GM12801 (cell line): Measurements from ENCODE around the gene ATP8B1.

Experiments used
- CTCF ChIP-seq: IDR thresholded peaks from one replicate; pipeline ENCODE4 v1.5.1; 2011; ENCODE audit warnings: control low read depth; ENCODE audit not compliant: insufficient read length; ENCODE audit errors: extremely low read depth

ATP8B1 gene

GRCh38 chr18:57780318-57780705 is 22.8 kb downstream of the ATP8B1 start:
- no peak for TF ChIP-seq CTCF

GRCh38 chr18:57776767-57777166 is 26.3 kb downstream of the ATP8B1 start:
- no peak for TF ChIP-seq CTCF

GRCh38 chr18:57776354-57776753 is 26.8 kb downstream of the ATP8B1 start:
- TF ChIP-seq CTCF, result no peak

GRCh38 chr18:57775937-57776336 is 27.2 kb downstream of the ATP8B1 start:
- TF ChIP-seq CTCF, result no peak

GRCh38 chr18:57772387-57772799 is 30.7 kb downstream of the ATP8B1 start:
- no peak for TF ChIP-seq CTCF

GRCh38 chr18:57771626-57772025 is 31.5 kb downstream of the ATP8B1 start:
- no peak for TF ChIP-seq CTCF

- no peak for TF ChIP-seq CTCF
Measured at GRCh38 chr18:57771193-57771592, 31.9 kb downstream of the ATP8B1 start.
